Fibroblast of the aortic adventitia (primary cell): ENCODE results near the gene ABI3. TPM values are rescaled to one million over a fixed set of nuclear protein-coding genes. Genes with fewer than 3 reads are reported as not detected.

ENCODE experiments used
- DNase-seq: peaks from one replicate; pipeline ENCODE4 v3.0.0-alpha.2; 2010; ENCODE audit warnings: low read depth
- H3K4me3 ChIP-seq: 2 replicates; pipeline ENCODE4 v1.5.1; 2011; ENCODE audit warnings: low read depth, mild to moderate bottlenecking, control low read depth, low read length, moderate library complexity
- total RNA-seq: library from RNA; depleted of rRNA; stranded (reverse); fragments of >200 nt; gene quantifications from 2 replicates; pipeline ENCODE4 v1.2.3, GENCODE V29; 2012; ENCODE audit warnings: low replicate concordance
- TF ChIP-seq, protein P1 (sequence below): IDR thresholded peaks from 2 replicates; pipeline ENCODE4 v1.5.1; 2011; ENCODE audit warnings: mild to moderate bottlenecking, low read length, control low read depth, inconsistent platforms; ENCODE audit not compliant: insufficient read depth

ABI3 gene
- total RNA-seq, 1 donor, result 0.18 TPM

DNA sequence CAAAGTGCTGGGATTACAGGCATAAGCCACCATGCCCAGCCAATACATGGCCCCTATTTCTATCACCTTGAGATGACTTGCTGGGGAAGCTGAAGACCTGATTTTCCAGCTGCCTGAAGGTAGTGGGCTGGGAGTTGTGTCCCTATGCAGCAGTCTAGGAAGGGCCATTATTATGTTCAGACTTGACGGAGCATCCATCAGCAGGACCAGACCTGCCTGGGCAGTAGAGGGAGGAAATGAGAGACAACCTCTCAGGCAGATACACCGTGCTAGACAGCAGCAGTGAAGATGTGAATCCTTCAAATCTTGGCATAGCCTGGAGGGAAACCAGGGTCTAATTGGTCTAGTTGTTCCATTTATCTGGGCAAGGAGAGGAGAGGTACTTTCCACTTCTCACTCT, 55.7 kb downstream of the ABI3 start:
- TF ChIP-seq, protein P1, sequence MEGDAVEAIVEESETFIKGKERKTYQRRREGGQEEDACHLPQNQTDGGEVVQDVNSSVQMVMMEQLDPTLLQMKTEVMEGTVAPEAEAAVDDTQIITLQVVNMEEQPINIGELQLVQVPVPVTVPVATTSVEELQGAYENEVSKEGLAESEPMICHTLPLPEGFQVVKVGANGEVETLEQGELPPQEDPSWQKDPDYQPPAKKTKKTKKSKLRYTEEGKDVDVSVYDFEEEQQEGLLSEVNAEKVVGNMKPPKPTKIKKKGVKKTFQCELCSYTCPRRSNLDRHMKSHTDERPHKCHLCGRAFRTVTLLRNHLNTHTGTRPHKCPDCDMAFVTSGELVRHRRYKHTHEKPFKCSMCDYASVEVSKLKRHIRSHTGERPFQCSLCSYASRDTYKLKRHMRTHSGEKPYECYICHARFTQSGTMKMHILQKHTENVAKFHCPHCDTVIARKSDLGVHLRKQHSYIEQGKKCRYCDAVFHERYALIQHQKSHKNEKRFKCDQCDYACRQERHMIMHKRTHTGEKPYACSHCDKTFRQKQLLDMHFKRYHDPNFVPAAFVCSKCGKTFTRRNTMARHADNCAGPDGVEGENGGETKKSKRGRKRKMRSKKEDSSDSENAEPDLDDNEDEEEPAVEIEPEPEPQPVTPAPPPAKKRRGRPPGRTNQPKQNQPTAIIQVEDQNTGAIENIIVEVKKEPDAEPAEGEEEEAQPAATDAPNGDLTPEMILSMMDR, result no peak
- H3K4me3 ChIP-seq, result no peak overlapping the region
- no peak for DNase-seq

DNA sequence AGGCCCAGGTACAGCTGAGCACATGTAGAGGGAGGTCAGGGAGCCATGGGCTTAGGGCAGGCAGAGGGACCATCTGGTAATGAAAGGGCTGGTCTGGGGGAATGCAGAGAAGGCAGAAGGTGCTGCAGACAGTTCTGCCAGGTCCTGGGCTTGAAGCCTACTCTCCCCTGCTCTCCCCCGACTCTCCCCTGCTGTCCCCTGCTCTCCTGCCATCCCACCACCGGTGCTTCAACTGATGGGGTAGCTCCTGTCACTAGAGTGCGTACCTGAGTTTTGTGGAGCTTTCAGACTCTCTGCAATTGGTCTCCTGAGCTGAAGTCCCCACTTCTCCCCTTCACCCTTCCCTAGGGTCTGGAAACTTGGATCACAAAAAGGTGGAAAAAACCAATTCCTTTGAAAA, 57.4 kb downstream of the ABI3 start:
- H3K4me3 ChIP-seq, result no peak overlapping the region

DNA sequence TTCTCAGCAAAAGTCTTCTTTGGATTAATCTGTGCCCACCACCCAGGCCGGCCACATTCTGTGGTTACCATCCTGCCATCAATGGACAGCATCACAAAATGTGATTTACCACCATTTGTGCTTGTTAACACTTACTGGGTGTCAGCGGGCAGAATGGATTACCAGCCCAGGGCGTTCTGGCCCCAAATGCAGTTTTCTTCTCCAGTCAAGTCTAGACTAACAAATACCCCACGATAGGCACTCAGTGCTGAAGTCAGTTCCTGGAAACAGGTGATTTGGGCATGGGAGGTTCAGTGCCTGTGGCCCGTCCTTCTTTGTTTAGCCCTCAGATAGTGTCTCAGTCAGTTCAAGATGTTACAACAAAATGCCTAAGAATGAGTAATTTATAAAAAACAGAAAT, 58.8 kb downstream of the ABI3 start:
- DNase-seq, result no peak
- TF ChIP-seq, protein P1, result no peak

More for the DNA sequence above, 57.4 kb downstream of the ABI3 start:
- TF ChIP-seq, protein P1, result no peak
- DNase-seq, result no peak

More for the DNA sequence above, 58.8 kb downstream of the ABI3 start:
- no peak overlapping the region for H3K4me3 ChIP-seq

Other genes starting within 250 kb of the ABI3 start
- gene GIP, start 242.1 kb upstream of the ABI3 start, total RNA-seq, result not detected in 2 replicates
- 0.49 and 5.0 TPM in 2 replicates for gene IGF2BP1, start 213.3 kb upstream of the ABI3 start, total RNA-seq
- gene B4GALNT2, start 77.9 kb upstream of the ABI3 start, total RNA-seq, result 0.45 TPM in 1 of 2 replicates, not detected in the other
- 0.45 TPM in 1 of 2 replicates, not detected in the other for gene GNGT2, start 133 bp upstream of the ABI3 start, total RNA-seq
- 0.09 TPM in 1 of 2 replicates, not detected in the other for gene PHOSPHO1, start 20.1 kb downstream of the ABI3 start, total RNA-seq
- gene ZNF652, start 151.5 kb downstream of the ABI3 start, total RNA-seq, result 25.6 and 27.7 TPM in 2 replicates
- gene PHB1, start 204.2 kb downstream of the ABI3 start, total RNA-seq, result 48.3 and 103 TPM in 2 replicates